GM21381 (cell line): ENCODE data around the gene SLC28A1.

ENCODE experiments used
- ATAC-seq: cut with Tn5 transposase; IDR thresholded peaks from one replicate; pipeline ENCODE4 v1.9.1; 2021; ENCODE audit warnings: mild to moderate bottlenecking, moderate library complexity; ENCODE audit not compliant: unreplicated experiment

SLC28A1 gene

DNA sequence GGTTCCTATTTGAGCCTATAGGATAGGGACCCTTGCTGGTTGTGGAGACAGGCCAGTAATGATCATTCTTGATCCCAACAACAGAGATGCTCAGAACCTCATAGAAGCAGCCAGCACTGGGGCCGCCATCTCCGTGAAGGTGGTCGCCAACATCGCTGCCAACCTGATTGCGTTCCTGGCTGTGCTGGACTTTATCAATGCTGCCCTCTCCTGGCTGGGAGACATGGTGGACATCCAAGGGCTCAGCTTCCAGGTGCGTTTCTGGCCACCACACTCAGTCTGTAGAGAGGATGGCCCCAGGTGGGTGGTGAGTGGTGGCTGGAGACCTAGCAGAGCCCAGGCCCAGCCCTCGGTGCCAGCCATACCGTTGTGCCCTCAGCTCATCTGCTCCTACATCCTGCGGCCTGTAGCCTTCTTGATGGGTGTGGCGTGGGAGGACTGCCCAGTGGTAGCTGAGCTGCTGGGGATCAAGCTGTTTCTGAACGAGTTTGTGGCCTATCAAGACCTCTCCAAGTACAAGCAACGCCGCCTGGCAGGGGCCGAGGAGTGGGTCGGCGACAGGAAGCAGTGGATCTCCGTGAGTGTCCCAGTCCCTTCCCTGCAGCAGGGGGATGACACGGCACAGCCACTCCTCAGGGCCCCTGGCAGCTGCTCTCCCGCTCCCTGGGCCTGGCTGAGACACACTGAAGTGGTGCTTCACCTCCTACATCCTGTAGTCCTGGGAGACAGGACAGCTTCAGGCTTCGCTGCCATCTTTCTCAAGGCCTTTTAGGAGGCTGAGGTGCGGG, 50.7 kb downstream of the SLC28A1 start:
- ATAC-seq: no peak

DNA sequence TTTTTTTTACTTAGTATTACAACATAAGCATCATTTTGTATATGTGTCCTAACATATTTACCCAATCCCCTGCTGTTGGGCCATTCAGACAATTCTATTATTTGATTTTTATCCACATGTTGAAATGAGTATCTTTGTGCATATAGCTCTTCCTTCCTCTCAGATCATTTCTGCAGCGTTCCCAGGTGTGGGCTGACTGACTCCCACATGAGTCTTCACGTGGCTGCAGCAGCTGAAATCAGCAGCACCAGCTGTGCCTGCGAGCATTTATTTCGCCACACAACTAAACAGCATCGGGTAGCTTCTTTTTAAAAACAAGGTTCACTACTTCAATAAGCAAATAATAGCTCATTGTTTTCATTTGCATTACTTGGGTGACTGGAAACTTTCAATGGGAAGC, 52.7 kb downstream of the SLC28A1 start:
- no peak for ATAC-seq

DNA sequence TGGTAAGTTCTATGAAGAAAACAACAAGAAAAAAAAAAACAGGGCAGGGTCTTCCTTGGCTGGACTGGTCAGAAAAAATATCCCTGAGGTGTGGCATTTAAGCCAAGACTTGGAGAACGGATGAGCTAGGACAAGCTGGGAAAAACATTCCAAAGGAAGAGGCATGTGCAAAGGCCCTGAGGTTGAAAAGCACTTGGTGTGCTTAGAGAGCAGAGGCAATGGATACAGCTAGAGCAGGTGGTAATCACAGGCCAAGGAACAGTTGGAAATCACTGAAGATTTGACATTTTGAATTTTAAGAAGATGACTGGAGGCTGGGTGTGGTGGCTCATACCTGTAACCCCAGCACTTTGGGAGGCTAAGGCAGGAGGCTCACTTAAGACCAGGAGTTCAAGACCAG, 54.3 kb downstream of the SLC28A1 start:
- ATAC-seq: no peak

DNA sequence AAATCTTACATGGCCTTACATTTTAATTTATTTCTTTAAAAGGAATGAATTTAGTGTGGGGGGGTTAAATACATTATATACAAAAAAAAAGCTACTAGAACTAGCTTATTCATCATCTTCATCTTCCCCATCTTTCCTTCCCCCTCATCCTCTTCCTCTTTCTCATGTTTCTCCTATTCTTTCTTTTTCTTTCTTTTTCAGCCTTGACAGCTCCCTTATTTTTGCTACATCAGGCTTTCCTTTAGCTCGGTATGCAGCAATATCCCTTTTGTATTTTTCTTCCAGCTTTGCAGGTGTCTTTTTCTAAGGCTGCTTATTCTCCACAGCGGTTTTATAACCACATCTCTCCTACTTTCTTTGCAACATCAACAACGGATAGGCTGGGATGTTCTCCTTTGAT, 55.9 kb downstream of the SLC28A1 start:
- no peak for ATAC-seq

DNA sequence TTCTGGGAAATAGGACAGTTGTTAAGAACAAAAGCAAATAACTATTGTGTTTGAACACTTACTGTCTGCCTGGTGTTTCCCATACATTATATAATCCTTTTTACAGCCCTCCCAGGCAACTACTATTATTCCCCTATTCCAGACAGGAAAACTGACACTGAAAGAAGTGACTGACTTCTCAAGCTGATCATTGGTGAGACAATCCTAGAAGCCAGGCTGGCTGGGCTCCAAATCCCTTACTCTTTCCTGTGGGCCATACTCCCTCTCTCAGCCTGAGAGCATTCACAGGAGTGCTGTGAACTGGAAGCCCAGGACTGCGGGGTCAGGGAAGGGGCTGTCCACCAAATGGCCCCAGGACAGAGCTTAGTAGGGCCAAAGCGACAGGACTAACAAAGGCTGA, 58.0 kb downstream of the SLC28A1 start:
- no peak for ATAC-seq

DNA sequence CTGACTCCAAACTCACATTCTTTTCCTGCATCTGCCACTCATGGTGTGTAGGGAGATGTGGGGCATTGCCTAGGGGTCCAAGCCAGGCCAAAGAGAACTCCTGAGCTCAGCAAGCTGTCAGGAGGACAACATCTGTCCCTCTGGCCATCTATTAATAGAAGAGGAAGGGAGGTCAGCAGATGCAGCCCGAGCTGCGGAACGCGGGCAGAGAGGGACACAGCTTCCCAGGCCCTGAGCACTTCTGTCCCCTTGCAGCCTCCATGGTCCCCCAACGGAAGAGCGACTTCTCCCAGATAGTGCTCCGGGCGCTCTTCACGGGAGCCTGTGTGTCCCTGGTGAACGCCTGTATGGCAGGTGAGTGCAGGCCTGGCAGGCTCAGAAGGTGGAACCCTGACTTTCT, 59.8 kb downstream of the SLC28A1 start:
- no peak for ATAC-seq

DNA sequence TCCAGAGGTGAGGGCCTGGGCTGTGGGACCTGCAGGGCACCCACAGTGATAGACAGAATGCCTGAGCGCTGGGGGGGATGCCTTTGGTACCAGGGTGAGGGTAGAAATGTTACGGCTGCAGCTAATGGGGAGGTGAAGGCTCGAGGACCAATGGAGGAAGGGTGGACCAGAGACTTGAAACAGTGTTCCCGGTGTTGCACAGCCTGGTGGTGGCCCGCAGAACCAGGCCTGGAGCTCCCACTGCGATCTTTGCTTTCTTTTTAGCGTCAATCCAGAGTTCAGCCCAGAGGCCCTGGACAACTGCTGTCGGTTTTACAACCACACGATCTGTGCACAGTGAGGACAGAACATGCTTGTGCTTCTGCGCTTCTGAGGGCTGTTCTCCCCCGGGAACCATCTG, 60.4 kb downstream of the SLC28A1 start:
- no peak for ATAC-seq

DNA sequence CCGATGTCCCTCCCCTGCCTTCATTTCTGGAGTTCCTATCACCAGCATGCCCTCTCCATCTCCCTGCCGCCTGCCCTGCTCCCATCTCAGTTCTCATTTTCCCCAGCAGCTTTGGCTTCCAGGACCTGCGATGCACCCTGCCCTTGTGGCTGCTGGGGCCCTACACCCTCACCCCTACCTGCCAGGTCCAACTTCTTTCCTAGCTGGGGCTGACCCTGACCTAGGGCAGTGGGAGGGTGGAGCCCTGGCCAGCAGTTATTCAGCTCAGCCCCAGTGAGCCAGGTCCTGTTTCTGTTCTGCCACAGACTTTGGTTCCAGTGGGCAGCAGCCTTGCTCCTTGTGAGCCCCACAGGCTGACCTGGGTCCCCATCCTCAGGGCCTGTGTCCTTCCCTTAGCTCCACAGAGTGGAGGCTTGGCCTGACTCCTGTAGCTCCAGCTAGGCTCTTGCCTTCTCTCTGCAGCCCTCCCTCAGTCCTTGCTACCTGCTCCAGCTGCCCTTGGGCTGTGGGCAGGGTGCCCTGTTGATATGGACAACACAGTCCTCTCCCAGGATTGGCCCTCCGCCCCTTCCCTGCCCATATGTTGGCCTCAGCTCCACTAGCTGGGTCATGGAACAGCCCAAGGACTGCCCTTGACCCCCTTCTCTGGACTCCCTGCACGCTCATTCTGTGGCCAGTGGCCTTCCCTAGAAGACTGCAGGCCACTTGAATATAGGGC, 62.5 kb downstream of the SLC28A1 start:
- no peak for ATAC-seq

DNA sequence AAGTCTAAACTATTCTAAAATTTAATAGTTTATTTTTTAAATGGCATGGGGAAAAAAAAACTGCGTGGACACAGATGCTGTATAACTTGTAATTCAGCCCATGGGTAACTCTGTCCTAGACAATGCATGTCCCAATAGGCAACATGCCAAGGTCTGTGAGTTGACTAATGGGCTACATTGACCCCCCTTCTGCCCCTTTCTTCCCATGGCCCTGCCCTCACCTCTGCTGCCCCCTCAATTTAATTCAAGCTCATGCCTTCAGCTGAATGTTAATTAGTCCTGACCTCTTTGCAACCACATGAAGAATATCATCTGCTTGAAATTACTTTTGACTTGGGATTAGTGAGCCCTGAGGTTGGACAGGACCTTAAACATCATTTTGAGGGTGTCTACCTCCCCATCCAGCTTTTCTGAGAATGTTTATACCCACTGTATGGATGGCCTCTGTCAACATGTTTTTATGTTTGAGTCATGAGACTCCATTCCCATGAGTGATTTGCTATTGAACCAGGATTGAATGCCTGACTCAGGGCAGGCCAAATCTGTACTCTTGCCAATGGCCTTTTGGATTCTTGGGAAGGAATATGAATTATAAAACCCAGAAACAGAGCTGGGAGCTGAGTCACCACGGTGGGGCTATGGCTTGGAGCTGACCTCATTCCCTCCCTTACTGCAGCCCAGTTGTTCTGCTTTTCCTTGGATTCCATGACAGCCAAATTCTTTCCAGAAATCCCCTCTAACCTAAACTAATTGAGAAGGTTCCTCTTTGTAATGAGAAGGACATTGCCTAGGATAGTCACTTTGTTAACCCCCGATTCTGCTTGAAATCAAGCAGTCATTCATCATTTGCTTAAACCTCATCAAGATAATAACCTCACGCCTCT, 63.7 kb downstream of the SLC28A1 start:
- ATAC-seq: no peak

DNA sequence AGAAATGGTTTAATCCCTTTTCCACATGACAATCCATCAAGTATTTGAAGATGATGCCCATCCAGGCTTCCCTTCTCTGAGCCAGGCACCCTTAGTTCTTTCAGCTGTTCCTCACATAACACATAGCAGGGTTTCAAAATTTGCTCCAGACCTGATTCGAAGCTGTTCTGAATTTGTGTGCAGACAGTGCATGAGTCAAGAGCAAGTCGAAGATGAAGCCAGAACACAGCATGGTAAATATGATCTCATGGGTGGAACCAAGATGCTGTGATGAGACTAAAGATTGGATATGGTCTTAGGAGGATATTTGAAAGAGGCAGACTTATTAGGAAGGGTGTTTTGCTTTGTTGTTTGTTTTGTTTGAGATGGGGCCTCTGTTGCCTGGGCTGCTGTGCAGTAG, 64.6 kb downstream of the SLC28A1 start:
- ATAC-seq: no peak

DNA sequence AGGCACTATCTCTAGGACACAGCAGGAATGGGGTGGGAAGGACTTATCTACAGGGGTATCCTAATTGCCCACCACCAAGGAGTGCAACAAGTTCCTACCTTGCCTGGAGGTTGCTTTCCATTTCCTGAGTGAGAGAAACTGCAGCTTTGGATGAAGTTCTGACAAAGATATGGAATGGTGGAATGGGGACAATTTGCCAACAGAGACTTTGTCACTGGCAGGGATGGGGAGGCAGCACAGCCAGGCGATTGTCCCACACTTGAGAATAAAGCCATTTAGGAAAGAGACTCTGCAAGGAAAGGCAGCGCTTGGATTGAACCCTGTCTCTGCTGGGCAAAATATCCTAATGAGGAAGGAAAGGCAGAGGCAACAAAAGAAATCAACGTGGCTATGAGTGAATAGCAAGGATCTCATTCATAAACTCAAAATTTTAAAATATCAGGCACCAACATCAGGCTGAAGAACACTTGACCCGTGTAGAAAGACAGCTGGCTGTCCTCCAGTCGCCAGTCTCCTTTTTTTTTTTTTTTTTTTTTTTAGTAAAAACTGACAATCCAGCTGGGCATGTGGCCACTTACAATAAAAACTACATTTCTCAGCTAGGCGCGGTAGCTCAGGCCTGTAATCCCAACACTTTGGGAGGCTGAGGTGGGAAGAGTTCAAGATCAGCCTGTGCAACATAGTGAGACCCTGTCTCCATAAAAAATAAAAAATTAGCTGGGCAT, 65.5 kb downstream of the SLC28A1 start:
- no peak for ATAC-seq

DNA sequence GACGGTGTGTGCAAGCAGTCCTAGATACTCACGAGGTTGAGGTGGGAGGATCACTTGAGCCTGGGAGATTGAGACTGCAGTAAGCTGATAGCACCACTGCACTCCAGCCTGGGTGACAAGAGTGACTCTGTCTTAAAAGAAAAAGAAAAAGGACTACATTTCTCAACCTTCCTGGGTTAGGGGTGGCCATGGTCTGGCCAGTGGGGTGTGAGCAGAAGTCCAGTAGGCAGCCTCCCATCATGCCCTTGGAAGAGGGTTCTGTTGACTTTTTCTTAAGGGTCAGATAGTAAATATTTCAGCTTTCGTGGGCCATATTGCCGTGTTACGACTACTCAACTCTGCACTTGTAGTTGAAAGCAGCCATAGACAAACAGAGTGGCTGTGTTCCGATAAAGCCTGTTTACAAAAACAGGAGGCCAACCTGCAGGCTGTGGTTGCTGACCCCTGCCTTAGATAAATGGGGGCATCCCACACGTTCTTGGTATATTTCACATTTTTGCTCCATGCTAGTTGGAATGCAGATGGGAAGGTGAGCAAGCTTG, 66.2 kb downstream of the SLC28A1 start:
- no peak for ATAC-seq

DNA sequence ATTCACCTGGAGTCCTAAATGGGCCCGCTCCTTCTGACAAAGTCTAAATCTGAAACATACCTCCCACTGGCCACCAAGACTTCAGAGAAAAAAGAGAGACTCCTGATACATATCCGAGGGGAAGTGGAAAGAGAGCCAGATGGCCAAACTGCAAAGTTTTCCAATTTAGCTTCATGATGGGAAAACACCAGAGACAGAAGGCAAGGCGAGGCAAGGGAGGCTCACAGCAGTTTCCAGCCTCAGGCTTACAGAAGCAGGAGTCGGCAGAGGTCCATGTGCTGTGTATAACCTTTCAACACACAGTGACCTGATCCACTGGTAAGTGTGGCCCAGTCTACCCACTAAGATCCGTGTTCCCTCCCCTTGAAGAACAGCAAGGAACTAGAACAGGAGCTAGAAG, 67.3 kb downstream of the SLC28A1 start:
- ATAC-seq: no peak

DNA sequence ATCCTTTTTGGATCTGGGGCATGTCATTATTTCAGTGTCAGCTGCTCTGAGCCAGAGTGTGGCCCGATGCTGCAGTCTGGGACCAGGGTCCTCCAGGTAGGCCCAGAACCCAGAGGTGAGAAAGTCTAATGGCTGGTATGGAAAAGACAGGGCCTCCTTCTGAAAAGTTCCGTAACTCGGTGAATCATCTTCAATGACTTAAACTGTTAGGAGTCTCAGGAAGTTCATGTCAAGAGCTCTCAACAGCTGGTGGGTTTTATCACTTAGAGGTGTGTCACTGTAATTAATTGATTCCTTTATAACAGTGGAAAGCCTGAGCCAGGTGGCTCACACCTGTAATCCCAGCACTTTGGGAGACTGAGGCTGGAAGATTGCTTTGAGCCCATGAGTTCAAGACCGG, 68.7 kb downstream of the SLC28A1 start:
- ATAC-seq: no peak

DNA sequence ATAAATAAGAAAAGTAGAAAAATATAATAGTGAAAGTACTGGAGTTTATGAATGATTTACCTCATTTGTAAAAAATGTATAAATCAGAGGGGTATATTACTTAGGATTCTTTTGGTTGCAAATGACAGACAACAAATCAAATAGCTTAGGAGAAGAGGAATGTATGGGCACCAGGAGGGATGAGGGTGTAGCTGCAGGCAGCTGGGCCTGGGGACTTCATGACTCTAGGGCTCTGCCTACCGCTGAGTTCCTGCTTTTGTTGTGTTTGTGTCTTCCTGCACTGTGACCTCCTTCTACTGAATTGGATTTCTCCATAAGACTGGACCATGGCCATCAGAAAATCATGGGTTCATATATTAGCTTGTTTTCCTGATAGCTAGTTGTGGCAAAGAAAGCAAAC, 69.3 kb downstream of the SLC28A1 start:
- ATAC-seq: no peak

DNA sequence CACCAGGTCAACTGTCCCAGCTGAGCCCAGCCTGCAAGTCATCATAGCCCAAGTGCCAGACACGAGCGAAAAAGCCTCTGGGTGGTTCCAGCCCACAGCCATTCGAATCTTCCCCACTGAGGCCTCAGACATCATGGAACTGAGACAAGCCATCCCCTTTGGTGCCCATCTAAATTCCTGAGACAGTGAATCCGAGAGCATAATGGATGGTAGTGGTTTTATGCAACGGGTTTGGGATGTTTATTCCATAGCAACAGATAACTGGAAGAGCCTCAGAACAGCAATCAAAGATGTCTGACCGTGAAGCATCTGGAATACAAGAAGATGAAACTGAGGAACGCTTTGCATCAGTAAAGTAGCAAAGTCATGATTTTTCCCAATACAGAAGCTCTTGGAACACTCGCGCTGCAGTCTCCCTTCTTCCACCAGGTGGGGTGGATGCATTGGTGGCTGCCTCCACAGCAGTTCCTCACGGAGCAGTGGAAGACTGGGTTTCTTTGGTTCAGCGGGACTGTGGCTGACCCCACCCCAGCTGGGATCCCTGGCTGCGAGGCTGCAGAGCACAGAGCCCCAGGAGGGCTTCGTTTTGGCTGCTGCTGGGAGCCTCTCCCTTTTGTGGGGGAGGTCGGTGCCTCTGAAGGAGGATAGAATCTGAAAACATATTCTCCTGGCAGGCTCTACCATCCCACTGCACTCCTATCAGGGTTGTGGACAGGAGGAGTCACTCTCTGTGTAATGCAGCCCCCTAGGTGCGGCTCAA, 70.8 kb downstream of the SLC28A1 start:
- ATAC-seq: no peak

DNA sequence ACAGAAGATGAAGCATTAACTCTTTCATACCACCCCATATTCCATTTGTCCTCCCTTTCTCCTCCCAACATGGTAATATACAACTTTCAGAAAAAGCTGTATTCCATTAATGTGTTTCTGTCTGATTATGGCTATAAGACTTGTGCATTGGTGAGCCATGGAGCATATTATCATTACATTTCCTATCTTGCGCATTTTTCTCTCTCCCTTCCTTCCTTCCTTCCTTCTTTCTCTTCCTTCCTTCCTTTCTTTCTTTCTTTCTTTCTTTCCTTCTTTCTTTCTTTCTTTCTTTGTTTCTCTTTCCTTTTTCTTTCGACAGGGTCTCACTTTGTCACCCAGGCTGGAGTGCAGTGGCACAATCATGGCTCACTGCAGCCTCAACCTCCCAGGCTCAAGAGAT, 71.7 kb downstream of the SLC28A1 start:
- ATAC-seq: no peak

DNA sequence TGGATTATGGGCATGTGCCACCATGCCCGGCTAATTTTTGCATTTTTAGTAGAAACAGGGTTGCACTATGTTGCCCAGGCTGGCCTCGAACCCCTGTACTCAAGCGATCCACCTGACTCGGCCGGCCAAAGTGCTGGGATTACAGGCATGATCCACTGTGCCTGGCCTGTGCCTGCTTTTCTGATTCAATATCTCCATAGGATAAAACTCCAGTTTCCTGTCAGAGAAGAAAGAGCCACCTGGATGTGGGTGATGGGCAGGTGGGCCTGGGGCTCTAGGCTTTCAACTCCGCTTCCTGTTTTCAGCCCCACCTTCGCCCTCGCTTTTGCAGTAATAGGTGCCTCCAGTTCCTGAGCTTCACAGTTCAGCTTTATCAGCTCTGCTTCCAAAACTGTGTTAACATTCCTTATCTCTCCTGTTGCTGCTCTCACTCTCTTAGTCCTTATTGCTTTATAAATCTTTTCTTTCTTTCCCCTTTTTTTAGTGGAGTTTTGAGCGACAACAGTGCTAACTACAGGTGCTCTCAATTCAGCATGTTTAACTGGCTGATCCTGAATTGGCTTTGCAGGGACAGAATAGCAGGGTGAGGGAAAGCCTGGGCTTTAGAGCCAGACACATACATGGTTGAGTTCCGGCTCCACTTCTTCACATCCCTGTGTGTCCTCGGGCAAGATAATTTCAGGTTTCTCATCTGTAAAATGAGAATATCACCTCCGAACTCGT, 76.1 kb downstream of the SLC28A1 start:
- ATAC-seq: no peak

DNA sequence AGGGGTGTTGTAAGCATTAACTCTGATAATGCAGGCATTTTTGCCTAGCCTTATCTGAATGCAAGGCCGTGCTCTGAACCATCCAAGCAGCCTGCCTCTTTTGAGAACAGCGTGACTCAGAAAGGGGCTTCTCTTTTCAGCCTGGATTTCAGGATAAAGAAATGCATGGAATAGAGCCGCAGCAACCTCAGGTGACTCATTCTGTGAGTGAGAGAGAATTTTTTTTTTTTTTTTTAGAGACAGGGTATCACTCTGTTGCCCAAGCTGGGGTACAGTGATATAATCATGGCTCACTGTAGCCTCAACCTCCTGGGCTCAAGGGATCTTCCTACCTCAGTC, 76.6 kb downstream of the SLC28A1 start:
- no peak for ATAC-seq
